HEK293 (cell line): ENCODE measurements around the gene PLAU.

ENCODE experiments used
- CTCF ChIA-PET: fragments of 350-600 bp; formaldehyde crosslinking; extraction: SDS; loops from one replicate; lab custom pipeline; 2021; ENCODE audit warnings: antibody characterized with exemption; lab: Yijun Ruan, JAX
- POLR2A ChIA-PET: fragments of 300-600 bp; formaldehyde crosslinking; extraction: SDS; loops from one replicate; lab custom pipeline; 2020; ENCODE audit warnings: antibody characterized with exemption, inconsistent platforms; lab: Yijun Ruan, JAX
- H3K27ac ChIP-seq: fragments of 200-500 bp; sonication (Bioruptor generic); 2 replicates; pipeline ENCODE4 v1.5.1; 2014; ENCODE audit warnings: low read depth, low read length, control low read depth, inconsistent platforms; ENCODE audit errors: extremely low read depth
- H3K36me3 ChIP-seq, 2 experiments: fragments of 200-500 bp in 1 of 2; sonication (Bioruptor generic) in 1 of 2; 1 replicate in 1 of 2; 2 replicates in 1 of 2; pipeline ENCODE4 v1.5.1; 2014 to 2017; ENCODE audit warnings: inconsistent platforms in 2 of 2, low read length in 2 of 2; ENCODE audit not compliant: control insufficient read depth in 2 of 2, insufficient read depth in 1 of 2
- H3K4me1 ChIP-seq: fragments of 200-500 bp; sonication (Bioruptor generic); 2 replicates; pipeline ENCODE4 v1.5.1; 2014; ENCODE audit warnings: mild to moderate bottlenecking, low read length, inconsistent platforms; ENCODE audit not compliant: control insufficient read depth, insufficient read depth
- H3K4me3 ChIP-seq: 2 replicates; pipeline ENCODE4 v1.5.1; 2011; ENCODE audit warnings: low read depth, mild to moderate bottlenecking, control low read depth, low read length, moderate library complexity
- H3K9me3 ChIP-seq: fragments of 200-500 bp; sonication (Bioruptor generic); 2 replicates; pipeline ENCODE4 v1.5.1; 2014; ENCODE audit warnings: low read depth, low read length, inconsistent platforms; ENCODE audit not compliant: control insufficient read depth, insufficient read depth
- FEZF1 ChIP-seq: fragments of 450-650 bp; formaldehyde crosslinking; IDR thresholded peaks from 2 replicates; pipeline ENCODE4 v1.5.1; 2016; ENCODE audit warnings: missing biosample characterization, missing genetic modification characterization
- KLF16 ChIP-seq: fragments of 450-650 bp; formaldehyde crosslinking; IDR thresholded peaks from 2 replicates; pipeline ENCODE4 v1.5.1; 2017; ENCODE audit warnings: missing biosample characterization, missing genetic modification characterization
- REST ChIP-seq: fragments of 450-650 bp; formaldehyde crosslinking; IDR thresholded peaks from 2 replicates; pipeline ENCODE4 v1.5.1; 2016; ENCODE audit warnings: missing biosample characterization, missing genetic modification characterization
- SETDB1 ChIP-seq: IDR thresholded peaks from one replicate; pipeline ENCODE4 v1.6.1; 2017; ENCODE audit warnings: mild to moderate bottlenecking, low read length, moderate library complexity, mixed read lengths; ENCODE audit not compliant: insufficient read length
- YY2 ChIP-seq: fragments of 450-650 bp; formaldehyde crosslinking; IDR thresholded peaks from 2 replicates; pipeline ENCODE4 v1.5.1; 2016; ENCODE audit warnings: missing biosample characterization, missing genetic modification characterization
- ZBTB20 ChIP-seq: fragments of 450-650 bp; formaldehyde crosslinking; IDR thresholded peaks from 2 replicates; pipeline ENCODE4 v1.5.1; 2016; ENCODE audit warnings: missing biosample characterization, missing genetic modification characterization
- ZIC2 ChIP-seq: fragments of 450-650 bp; formaldehyde crosslinking; IDR thresholded peaks from 2 replicates; pipeline ENCODE4 v1.5.1; 2016; ENCODE audit warnings: missing biosample characterization, missing genetic modification characterization
- ZNF10 ChIP-seq: fragments of 450-650 bp; formaldehyde crosslinking; IDR thresholded peaks from 2 replicates; pipeline ENCODE4 v1.5.1; 2017; ENCODE audit warnings: missing biosample characterization, missing genetic modification characterization
- ZNF121 ChIP-seq: fragments of 450-650 bp; formaldehyde crosslinking; IDR thresholded peaks from 2 replicates; pipeline ENCODE4 v1.5.1; 2016; ENCODE audit warnings: missing biosample characterization, missing genetic modification characterization
- ZNF148 ChIP-seq: fragments of 450-650 bp; formaldehyde crosslinking; IDR thresholded peaks from 2 replicates; pipeline ENCODE4 v1.5.0; 2017; ENCODE audit warnings: missing biosample characterization, missing genetic modification characterization, borderline replicate concordance
- ZNF211 ChIP-seq: fragments of 450-650 bp; formaldehyde crosslinking; IDR thresholded peaks from 2 replicates; pipeline ENCODE4 v1.5.1; 2016; ENCODE audit warnings: low read depth, missing biosample characterization, missing genetic modification characterization
- ZNF239 ChIP-seq: fragments of 450-650 bp; formaldehyde crosslinking; IDR thresholded peaks from 2 replicates; pipeline ENCODE4 v1.5.1; 2016; ENCODE audit warnings: missing biosample characterization, missing genetic modification characterization
- ZNF274 ChIP-seq, 2 experiments: fragments of 200-500 bp in 1 of 2; fragments of 450-650 bp in 1 of 2; sonication (Bioruptor generic) in 1 of 2; formaldehyde crosslinking in 1 of 2; IDR thresholded peaks; 2 replicates each; pipeline versions ENCODE4 v1.5.1 to v1.6.1; 2014 to 2016; ENCODE audit warnings: borderline replicate concordance in 1 of 2, inconsistent platforms in 1 of 2, low read length in 1 of 2, missing biosample characterization in 1 of 2, missing genetic modification characterization in 1 of 2
- ZNF280D ChIP-seq: fragments of 450-650 bp; formaldehyde crosslinking; IDR thresholded peaks from 2 replicates; pipeline ENCODE4 v1.5.1; 2016; ENCODE audit warnings: missing biosample characterization, missing genetic modification characterization
- ZNF335 ChIP-seq: fragments of 450-650 bp; formaldehyde crosslinking; conservative IDR thresholded peaks from 2 replicates; pipeline ENCODE4 v1.5.1; 2016; ENCODE audit warnings: missing biosample characterization, missing genetic modification characterization
- ZNF426 ChIP-seq: fragments of 450-650 bp; formaldehyde crosslinking; IDR thresholded peaks from 2 replicates; pipeline ENCODE4 v1.5.1; 2017; ENCODE audit warnings: missing biosample characterization, missing genetic modification characterization, mild to moderate bottlenecking, inconsistent platforms, moderate library complexity
- ZNF510 ChIP-seq: fragments of 450-650 bp; formaldehyde crosslinking; IDR thresholded peaks from 2 replicates; pipeline ENCODE4 v1.5.1; 2018; ENCODE audit warnings: mild to moderate bottlenecking, missing genetic modification characterization, missing biosample characterization; ENCODE audit not compliant: insufficient replicate concordance
- ZNF555 ChIP-seq: fragments of 450-650 bp; formaldehyde crosslinking; conservative IDR thresholded peaks from 2 replicates; pipeline ENCODE4 v1.5.1; 2017; ENCODE audit warnings: missing biosample characterization, mild to moderate bottlenecking, missing genetic modification characterization, inconsistent platforms
- ZNF639 ChIP-seq: fragments of 450-650 bp; formaldehyde crosslinking; IDR thresholded peaks from 2 replicates; pipeline ENCODE4 v1.5.1; 2016; ENCODE audit warnings: missing biosample characterization, missing genetic modification characterization
- ZNF660 ChIP-seq: fragments of 450-650 bp; IDR thresholded peaks from 2 replicates; pipeline ENCODE4 v1.5.1; 2018; ENCODE audit warnings: missing biosample characterization, mild to moderate bottlenecking, missing genetic modification characterization
- ZNF664 ChIP-seq: fragments of 450-650 bp; formaldehyde crosslinking; IDR thresholded peaks from 2 replicates; pipeline ENCODE4 v1.5.1; 2016; ENCODE audit warnings: missing biosample characterization, missing genetic modification characterization
- TF ChIP-seq, protein P1 (sequence below): fragments of 450-650 bp; formaldehyde crosslinking; IDR thresholded peaks from 2 replicates; pipeline ENCODE4 v1.5.1; 2017; ENCODE audit warnings: missing biosample characterization, missing genetic modification characterization
- TF ChIP-seq, protein P2 (sequence below): fragments of 450-650 bp; formaldehyde crosslinking; optimal IDR thresholded peaks from 2 replicates; pipeline ENCODE3; 2016; ENCODE audit warnings: missing biosample characterization, mild to moderate bottlenecking, missing genetic modification characterization

The PLAU gene

GRCh38 chr10:73908853-73909539, 1.9 kb upstream of the PLAU start:
- ChIA-PET CTCF (interaction anchor here (0.6 to 3.5 kb wide), 3 partner anchors 22 to 49 kb away, joined by 3 to 16 read pairs (median 5); no protein-coding TSS in a partner anchor), POLR2A (no interaction called here)
- H3K27ac ChIP-seq = no peak overlapping the region
- no peaks in the 10 kb centered on the region for H3K4me1 ChIP-seq
- H3K36me3 ChIP-seq = no peaks in the 10 kb centered on the region
- no peaks in the 10 kb centered on the region for H3K9me3 ChIP-seq
- no peak overlapping the region for H3K4me3 ChIP-seq
- TF ChIP-seq KLF16 (tag by site-specific recombination) = peak; percentile 58
- TF ChIP-seq ZNF510 (tag by site-specific recombination) = no peak
- no peak for TF ChIP-seq FEZF1 (tag by site-specific recombination)
- peak; percentile 66 for TF ChIP-seq ZIC2 (tag by site-specific recombination)
- TF ChIP-seq ZNF148 (tag by site-specific recombination) = no peak
- TF ChIP-seq ZNF211 = no peak
- TF ChIP-seq ZNF555 = no peak
- TF ChIP-seq, protein P1, sequence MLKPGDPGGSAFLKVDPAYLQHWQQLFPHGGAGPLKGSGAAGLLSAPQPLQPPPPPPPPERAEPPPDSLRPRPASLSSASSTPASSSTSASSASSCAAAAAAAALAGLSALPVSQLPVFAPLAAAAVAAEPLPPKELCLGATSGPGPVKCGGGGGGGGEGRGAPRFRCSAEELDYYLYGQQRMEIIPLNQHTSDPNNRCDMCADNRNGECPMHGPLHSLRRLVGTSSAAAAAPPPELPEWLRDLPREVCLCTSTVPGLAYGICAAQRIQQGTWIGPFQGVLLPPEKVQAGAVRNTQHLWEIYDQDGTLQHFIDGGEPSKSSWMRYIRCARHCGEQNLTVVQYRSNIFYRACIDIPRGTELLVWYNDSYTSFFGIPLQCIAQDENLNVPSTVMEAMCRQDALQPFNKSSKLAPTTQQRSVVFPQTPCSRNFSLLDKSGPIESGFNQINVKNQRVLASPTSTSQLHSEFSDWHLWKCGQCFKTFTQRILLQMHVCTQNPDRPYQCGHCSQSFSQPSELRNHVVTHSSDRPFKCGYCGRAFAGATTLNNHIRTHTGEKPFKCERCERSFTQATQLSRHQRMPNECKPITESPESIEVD = peak; percentile 43; the same call in 1 of the 2 replicates
- TF ChIP-seq ZNF335 (tag by site-specific recombination) = peak; percentile 92
- peak; percentile 25 for TF ChIP-seq SETDB1
- no peak for TF ChIP-seq ZNF239 (tag by site-specific recombination)
- TF ChIP-seq ZNF426 (tag by site-specific recombination) = no peak
- no peak for TF ChIP-seq YY2 (tag by site-specific recombination)
- TF ChIP-seq, protein P2, sequence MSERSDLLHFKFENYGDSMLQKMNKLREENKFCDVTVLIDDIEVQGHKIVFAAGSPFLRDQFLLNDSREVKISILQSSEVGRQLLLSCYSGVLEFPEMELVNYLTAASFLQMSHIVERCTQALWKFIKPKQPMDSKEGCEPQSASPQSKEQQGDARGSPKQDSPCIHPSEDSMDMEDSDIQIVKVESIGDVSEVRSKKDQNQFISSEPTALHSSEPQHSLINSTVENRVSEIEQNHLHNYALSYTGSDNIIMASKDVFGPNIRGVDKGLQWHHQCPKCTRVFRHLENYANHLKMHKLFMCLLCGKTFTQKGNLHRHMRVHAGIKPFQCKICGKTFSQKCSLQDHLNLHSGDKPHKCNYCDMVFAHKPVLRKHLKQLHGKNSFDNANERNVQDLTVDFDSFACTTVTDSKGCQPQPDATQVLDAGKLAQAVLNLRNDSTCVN (tag by site-specific recombination) = no peak
- TF ChIP-seq ZNF280D (tag by site-specific recombination) = no peak
- no peak for TF ChIP-seq ZNF664 (tag by site-specific recombination)
- TF ChIP-seq ZBTB20 (tag by site-specific recombination) = peak; percentile 65; the same call in 1 of the 2 replicates
- peak; percentile 86 for TF ChIP-seq ZNF10 (tag by site-specific recombination)
- peak; percentile 62; the same call in 1 of the 2 replicates for TF ChIP-seq ZNF639 (tag by site-specific recombination)
- no peak for TF ChIP-seq REST (tag by site-specific recombination)
- TF ChIP-seq ZNF121 (tag by site-specific recombination) = no peak
- TF ChIP-seq ZNF660 (tag by site-specific recombination) = peak; percentile 91
- no peak for TF ChIP-seq ZNF274 (IDR thresholded peaks at IDR 0.05; ENCODE audit: low read length)
- no peak for TF ChIP-seq ZNF274 (tag by site-specific recombination; IDR thresholded peaks at IDR 0.05; ENCODE audit: borderline replicate concordance)
